A549 (cell line): ENCODE results near the gene KCTD18.

Experiments
- ESRRA ChIP-seq: fragments of 150-350 bp; IDR thresholded peaks from 2 replicates; pipeline ENCODE4 v1.6.1; 2014; ENCODE audit warnings: mild to moderate bottlenecking, low read length, borderline replicate concordance
- HOXB5 ChIP-seq: fragments of 250-450 bp; sonication (Bioruptor Pico); IDR thresholded peaks from 2 replicates; pipeline ENCODE4 v1.5.0; 2020; ENCODE audit warnings: mild to moderate bottlenecking, moderate library complexity
- JUNB ChIP-seq: fragments of >200 bp; sonication (Bioruptor Twin); formaldehyde crosslinking; IDR thresholded peaks from 2 replicates; pipeline ENCODE4 v1.6.1; 2016
- NR3C1 ChIP-seq: fragments of >200 bp; sonication (Bioruptor Twin); formaldehyde crosslinking; IDR thresholded peaks from 3 replicates; pipeline ENCODE4 v1.6.1; 2017
- POLR2A ChIP-seq: IDR thresholded peaks from 2 replicates; pipeline ENCODE4 v1.6.1; 2012; ENCODE audit warnings: mild to moderate bottlenecking, low read length
- RAD21 ChIP-seq, 2 experiments: fragments of >200 bp in 1 of 2; sonication (Bioruptor Twin) in 1 of 2; formaldehyde crosslinking in 1 of 2; IDR thresholded peaks in 1 of 2; conservative IDR thresholded peaks in 1 of 2; 2 replicates in 1 of 2; 3 replicates in 1 of 2; pipeline ENCODE4 v1.6.1; 2012 to 2018; ENCODE audit warnings: inconsistent platforms in 1 of 2
- ZFP36 ChIP-seq: fragments of 450-650 bp; IDR thresholded peaks from 2 replicates; pipeline ENCODE4 v1.6.1; 2014; ENCODE audit warnings: borderline replicate concordance; ENCODE audit not compliant: partially characterized antibody
- TF ChIP-seq, protein P1 (sequence below): fragments of >200 bp; sonication (Bioruptor Twin); formaldehyde crosslinking; IDR thresholded peaks from 3 replicates; pipeline ENCODE4 v1.5.1; 2016
- TF ChIP-seq, protein P2 (sequence below): fragments of 250-450 bp; sonication (Bioruptor Pico); IDR thresholded peaks from 2 replicates; pipeline ENCODE4 v1.5.0; 2020; ENCODE audit warnings: low read depth, mild to moderate bottlenecking, moderate library complexity
- TF ChIP-seq, protein P3 (sequence below): fragments of 450-650 bp; IDR thresholded peaks from 2 replicates; pipeline ENCODE4 v1.6.1; 2014; ENCODE audit warnings: antibody characterized with exemption

DNA sequence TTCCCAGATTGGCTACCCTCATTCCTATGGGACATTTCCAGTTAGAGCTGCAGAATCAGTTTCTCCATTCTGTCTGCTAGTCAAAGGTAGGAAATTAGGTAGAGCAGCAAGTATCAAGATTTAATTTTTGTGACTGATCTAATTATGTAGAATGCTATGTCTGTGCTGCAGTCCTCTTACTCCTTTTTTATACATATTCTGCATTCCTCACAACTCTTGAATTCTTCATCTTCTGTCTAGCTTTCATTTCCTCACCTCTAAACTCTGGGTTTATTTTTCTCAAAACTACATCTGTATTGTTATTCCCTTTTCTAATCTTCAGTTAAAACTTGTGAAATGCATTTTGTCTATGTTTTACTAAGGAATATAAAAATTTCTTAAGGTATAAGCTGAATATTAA lies 24.7 kb upstream of the KCTD18 start:
- TF ChIP-seq NR3C1 (no peak), RAD21 (conservative IDR thresholded peaks at IDR 0.05 in 1 of 2, IDR thresholded peaks at IDR 0.05 in 1 of 2) (no peak), JUNB (no peak), ZFP36 (no peak), HOXB5 (CRISPR knock-in tag) (no peak), ESRRA (no peak), POLR2A (no peak)
- TF ChIP-seq, protein P1, sequence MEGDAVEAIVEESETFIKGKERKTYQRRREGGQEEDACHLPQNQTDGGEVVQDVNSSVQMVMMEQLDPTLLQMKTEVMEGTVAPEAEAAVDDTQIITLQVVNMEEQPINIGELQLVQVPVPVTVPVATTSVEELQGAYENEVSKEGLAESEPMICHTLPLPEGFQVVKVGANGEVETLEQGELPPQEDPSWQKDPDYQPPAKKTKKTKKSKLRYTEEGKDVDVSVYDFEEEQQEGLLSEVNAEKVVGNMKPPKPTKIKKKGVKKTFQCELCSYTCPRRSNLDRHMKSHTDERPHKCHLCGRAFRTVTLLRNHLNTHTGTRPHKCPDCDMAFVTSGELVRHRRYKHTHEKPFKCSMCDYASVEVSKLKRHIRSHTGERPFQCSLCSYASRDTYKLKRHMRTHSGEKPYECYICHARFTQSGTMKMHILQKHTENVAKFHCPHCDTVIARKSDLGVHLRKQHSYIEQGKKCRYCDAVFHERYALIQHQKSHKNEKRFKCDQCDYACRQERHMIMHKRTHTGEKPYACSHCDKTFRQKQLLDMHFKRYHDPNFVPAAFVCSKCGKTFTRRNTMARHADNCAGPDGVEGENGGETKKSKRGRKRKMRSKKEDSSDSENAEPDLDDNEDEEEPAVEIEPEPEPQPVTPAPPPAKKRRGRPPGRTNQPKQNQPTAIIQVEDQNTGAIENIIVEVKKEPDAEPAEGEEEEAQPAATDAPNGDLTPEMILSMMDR, result no peak
- TF ChIP-seq, protein P2, sequence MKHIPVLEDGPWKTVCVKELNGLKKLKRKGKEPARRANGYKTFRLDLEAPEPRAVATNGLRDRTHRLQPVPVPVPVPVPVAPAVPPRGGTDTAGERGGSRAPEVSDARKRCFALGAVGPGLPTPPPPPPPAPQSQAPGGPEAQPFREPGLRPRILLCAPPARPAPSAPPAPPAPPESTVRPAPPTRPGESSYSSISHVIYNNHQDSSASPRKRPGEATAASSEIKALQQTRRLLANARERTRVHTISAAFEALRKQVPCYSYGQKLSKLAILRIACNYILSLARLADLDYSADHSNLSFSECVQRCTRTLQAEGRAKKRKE (CRISPR knock-in tag), result no peak
- TF ChIP-seq, protein P3, sequence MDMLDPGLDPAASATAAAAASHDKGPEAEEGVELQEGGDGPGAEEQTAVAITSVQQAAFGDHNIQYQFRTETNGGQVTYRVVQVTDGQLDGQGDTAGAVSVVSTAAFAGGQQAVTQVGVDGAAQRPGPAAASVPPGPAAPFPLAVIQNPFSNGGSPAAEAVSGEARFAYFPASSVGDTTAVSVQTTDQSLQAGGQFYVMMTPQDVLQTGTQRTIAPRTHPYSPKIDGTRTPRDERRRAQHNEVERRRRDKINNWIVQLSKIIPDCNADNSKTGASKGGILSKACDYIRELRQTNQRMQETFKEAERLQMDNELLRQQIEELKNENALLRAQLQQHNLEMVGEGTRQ, result no peak
